Bronchial smooth muscle cell (primary cell): ENCODE results near the gene IFNA14. TPM values are rescaled to one million over a fixed set of nuclear protein-coding genes. Genes with fewer than 3 reads are reported as not detected.

Experiments
- total RNA-seq: library from RNA; depleted of rRNA; stranded (reverse); fragments of >200 nt; gene quantifications from 2 replicates; pipeline ENCODE4 v1.2.1, GENCODE V29; 2014

Gene IFNA14
- total RNA-seq = not detected in 2 replicates

DNA sequence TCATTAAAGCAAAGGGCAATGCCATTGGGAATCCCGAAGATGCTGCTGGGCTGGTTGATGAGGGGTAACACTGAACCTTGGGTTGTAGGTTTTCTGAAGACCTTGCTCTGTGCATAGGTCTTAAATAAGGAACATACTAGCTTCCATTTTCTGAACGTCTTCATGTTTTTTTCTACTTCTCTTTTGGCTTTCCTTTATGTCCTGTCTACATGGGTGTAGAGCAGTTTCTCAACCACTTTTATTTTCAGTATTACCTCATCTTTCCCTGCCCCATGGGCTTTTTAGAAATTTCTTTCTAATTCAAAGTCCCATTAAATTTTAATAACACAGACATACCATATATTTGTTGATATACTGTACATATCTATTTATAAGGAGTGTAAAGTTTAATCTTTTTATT, at the start of gene IFNA14:
Gene IFNA14, minus strand, starts transcription at position 95 of the 400 bp plus-strand sequence. Its CDS starts 70 bp downstream, at position 25.

DNA sequence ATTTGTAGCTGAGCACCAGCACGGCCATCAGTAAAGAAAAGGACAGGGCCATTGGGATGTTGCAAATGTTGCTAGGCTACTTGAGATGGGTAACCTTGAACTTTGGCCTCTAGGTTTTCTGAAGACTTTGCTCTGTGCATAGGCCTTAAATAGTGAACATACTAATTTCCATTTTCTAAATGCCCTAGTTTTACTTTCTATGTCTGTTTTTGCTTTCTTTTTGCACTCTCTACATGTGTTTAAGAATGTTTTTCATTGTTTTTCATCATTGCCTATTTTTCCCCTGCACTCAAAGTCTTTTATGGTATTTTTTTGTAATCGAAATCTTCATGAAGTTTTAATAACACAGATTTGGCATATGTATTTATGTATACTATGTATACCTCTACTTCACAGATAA, 11.7 kb downstream of the IFNA14 start, which contains the start of gene IFNA17:
Gene IFNA17, minus strand, starts transcription at position 101 of the 400 bp plus-strand sequence. Its CDS starts 49 bp downstream, at position 52.

DNA sequence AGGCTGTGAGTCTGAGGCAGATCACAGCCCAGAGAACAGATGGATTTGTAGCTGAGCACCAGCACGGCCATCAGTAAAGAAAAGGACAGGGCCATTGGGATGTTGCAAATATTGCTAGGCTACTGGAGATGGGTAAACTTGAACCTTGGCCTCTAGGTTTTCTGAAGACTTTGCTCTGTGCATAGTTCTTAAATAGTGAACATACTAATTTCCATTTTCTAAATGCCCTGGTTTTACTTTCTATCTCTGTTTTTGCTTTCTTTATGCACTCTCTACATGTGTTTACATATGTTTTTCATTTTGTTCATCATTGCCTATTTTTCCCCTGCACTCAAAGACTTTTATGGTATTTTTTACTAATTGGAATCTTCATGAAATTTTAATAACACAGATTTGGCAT, 22.6 kb downstream of the IFNA14 start, which contains the start of gene IFNA16:
Gene IFNA16, minus strand, starts transcription at position 101 of the 400 bp plus-strand sequence. Its CDS starts 6 bp downstream, at position 95.

DNA sequence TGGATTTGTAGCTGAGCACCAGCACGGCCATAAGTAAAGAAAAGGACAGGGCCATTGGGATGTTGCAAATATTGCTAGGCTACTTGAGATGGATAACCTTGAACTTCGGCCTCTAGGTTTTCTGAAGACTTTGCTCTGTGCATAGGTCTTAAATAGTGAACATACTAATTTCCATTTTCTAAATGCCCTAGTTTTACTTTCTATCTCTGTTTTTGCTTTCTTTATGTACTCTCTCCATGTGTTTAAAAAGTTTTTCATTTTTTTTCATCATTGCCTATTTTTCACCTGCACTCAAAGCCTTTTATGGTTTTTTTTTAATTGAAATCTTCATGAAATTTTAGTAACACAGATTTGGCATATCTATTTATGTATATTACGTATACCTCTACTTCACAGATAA, 32.8 kb downstream of the IFNA14 start, which contains the start of gene IFNA10:
Gene IFNA10, minus strand, starts transcription at position 101 of the 400 bp plus-strand sequence. Its CDS starts 46 bp downstream, at position 55.

DNA sequence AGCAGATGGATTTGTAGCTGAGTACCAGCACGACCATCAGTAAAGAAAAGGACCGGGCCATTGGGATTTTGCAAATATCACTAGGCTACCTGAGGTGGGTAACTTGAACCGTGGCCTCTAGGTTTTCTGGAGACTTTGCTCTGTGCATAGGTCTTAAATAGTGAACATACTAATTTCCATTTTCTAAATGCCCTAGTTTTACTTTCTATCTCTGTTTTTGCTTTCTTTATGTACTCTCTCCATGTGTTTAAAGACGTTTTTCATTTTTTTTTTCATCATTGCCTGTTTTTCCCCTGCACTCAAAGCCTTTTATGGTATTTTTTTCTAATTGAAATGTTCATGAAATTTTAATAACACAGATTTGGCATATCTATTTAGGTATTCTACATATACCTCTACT, 37.7 kb downstream of the IFNA14 start, which contains the start of gene IFNA7:
Gene IFNA7, minus strand, starts transcription at position 101 of the 400 bp plus-strand sequence. Its CDS starts 40 bp downstream, at position 61.

Other genes with a start within 250 kb of the IFNA14 start
- 4.9 and 7.4 TPM in 2 replicates for gene HACD4, start 208.4 kb downstream of the IFNA14 start, total RNA-seq
- not detected in 2 replicates for gene IFNB1, start 162.1 kb downstream of the IFNA14 start, total RNA-seq
- gene IFNW1, start 98.2 kb downstream of the IFNA14 start, total RNA-seq = 0.09 TPM in 1 of 2 replicates, not detected in the other
- not detected in 2 replicates for gene IFNA21, start 73.3 kb downstream of the IFNA14 start, total RNA-seq
- gene IFNA4, start 52.4 kb downstream of the IFNA14 start, total RNA-seq = not detected in 2 replicates
- gene IFNA7, start 37.8 kb downstream of the IFNA14 start, total RNA-seq = not detected in 2 replicates
- not detected in 2 replicates for gene IFNA10, start 32.9 kb downstream of the IFNA14 start, total RNA-seq
- not detected in 2 replicates for gene IFNA16, start 22.7 kb downstream of the IFNA14 start, total RNA-seq
- gene IFNA17, start 11.8 kb downstream of the IFNA14 start, total RNA-seq = not detected in 2 replicates
- 0.09 and 0.16 TPM in 2 replicates for gene IFNA5, start 65.3 kb upstream of the IFNA14 start, total RNA-seq
- 28.8 and 35.0 TPM in 2 replicates for gene KLHL9, start 95.4 kb upstream of the IFNA14 start, total RNA-seq
- gene IFNA6, start 110.9 kb upstream of the IFNA14 start, total RNA-seq = not detected in 2 replicates
- gene IFNA13, start 128.1 kb upstream of the IFNA14 start, total RNA-seq = not detected in 2 replicates
- gene IFNA2, start 145.4 kb upstream of the IFNA14 start, total RNA-seq = not detected in 2 replicates
- not detected in 2 replicates for gene IFNA8, start 169.1 kb upstream of the IFNA14 start, total RNA-seq
- not detected in 2 replicates for gene IFNA1, start 200.4 kb upstream of the IFNA14 start, total RNA-seq
- gene IFNE, start 242.3 kb upstream of the IFNA14 start, total RNA-seq = 1.5 and 3.8 TPM in 2 replicates